AG04450 (cell line): ENCODE data around the gene ORC5. TPM values are rescaled to one million over a fixed set of nuclear protein-coding genes. Genes with fewer than 3 reads are reported as not detected.

Experiments
- CTCF ChIA-PET: fragments of 300-600, 350-600 bp; formaldehyde crosslinking; extraction: SDS; loops from one replicate; lab custom pipeline; 2022; ENCODE audit warnings: antibody characterized with exemption, inconsistent platforms; lab: Charles Lee
- POLR2A ChIA-PET: fragments of 350-600 bp; formaldehyde crosslinking; extraction: SDS; loops from one replicate; lab custom pipeline; 2021; ENCODE audit warnings: antibody characterized with exemption, inconsistent platforms; lab: Yijun Ruan, JAX
- DNase-seq: peaks from one replicate; pipeline ENCODE4 v3.0.0-alpha.2; 2011; ENCODE audit warnings: low read depth, low spot score
- H3K27ac ChIP-seq: one replicate; pipeline ENCODE4 v1.5.1; 2012; ENCODE audit warnings: low read depth, low read length, control low read depth
- H3K27me3 ChIP-seq: one replicate; pipeline ENCODE4 v1.6.0; 2012; ENCODE audit warnings: low read length; ENCODE audit not compliant: control insufficient read depth, insufficient read depth
- H3K4me3 ChIP-seq: 2 replicates; pipeline ENCODE4 v1.5.1; 2011; ENCODE audit warnings: mild to moderate bottlenecking, low read depth, low read length, control low read depth
- H3K9me3 ChIP-seq: 2 replicates; pipeline ENCODE4 v1.5.1; 2012; ENCODE audit warnings: low read length; ENCODE audit not compliant: control insufficient read depth, insufficient read depth
- CTCF ChIP-seq: IDR thresholded peaks from 2 replicates; pipeline ENCODE4 v1.5.1; 2011; ENCODE audit warnings: low read depth, low read length, control low read depth, inconsistent platforms
- polyA plus RNA-seq: library from polyadenylated mRNA; depleted of rRNA; stranded (reverse); fragments of >200 nt; gene quantifications from 2 replicates; pipeline ENCODE4 v1.2.3, GENCODE V29; 2011

Gene ORC5
- polyA plus RNA-seq, 1 experiment = 8.5 TPM

- CTCF ChIA-PET = interaction anchor here (0.7 to 1.4 kb wide), 7 partner anchors 15 to 652 kb away, joined by 3 to 5 read pairs (median 3); no protein-coding TSS in a partner anchor
- POLR2A ChIA-PET = no interaction called here
- TF ChIP-seq CTCF = no peak
- H3K9me3 ChIP-seq = 0 out of 2 replicates have a peak, but pooled peaks cover under 1% of the 10 kb centered on the region
- no peak overlapping the region for H3K4me3 ChIP-seq
- no peak for DNase-seq
- H3K27ac ChIP-seq = no peak overlapping the region
- no peaks in the 10 kb centered on the region for H3K27me3 ChIP-seq
Measured at GRCh38 chr7:104176332-104176731, 31.5 kb downstream of the ORC5 start.

- Histone ChIP-seq H3K4me3 (no peak overlapping the region), H3K9me3 (no peaks in the 10 kb centered on the region), H3K27me3 (no peaks in the 10 kb centered on the region), H3K27ac (no peak overlapping the region)
- no peak for DNase-seq
- ChIA-PET POLR2A (no interaction called here), CTCF (interaction anchor here (0.7 to 1.4 kb wide), 5 partner anchors 16 to 602 kb away, joined by 3 to 4 read pairs (median 3); no protein-coding TSS in a partner anchor)
- TF ChIP-seq CTCF = no peak
Measured at GRCh38 chr7:104175361-104175984, 32.3 kb downstream of the ORC5 start.

GRCh38 chr7:104174798-104175197 lies 33.0 kb downstream of the ORC5 start:
- Histone ChIP-seq H3K9me3 (no peaks in the 10 kb centered on the region), H3K4me3 (no peak overlapping the region), H3K27ac (no peak overlapping the region), H3K27me3 (no peaks in the 10 kb centered on the region)
- ChIA-PET POLR2A (no interaction called here), CTCF (interaction anchor here (1.6 kb wide), 1 partner anchor 26 kb away, joined by 3 read pairs; no protein-coding TSS in a partner anchor)
- no peak for TF ChIP-seq CTCF
- DNase-seq = no peak

- no peak for TF ChIP-seq CTCF
- ChIA-PET CTCF (interaction anchor here (0.8 to 1.9 kb wide), 8 partner anchors 15 to 715 kb away, joined by 3 to 30 read pairs (median 4); no protein-coding TSS in a partner anchor), POLR2A (no interaction called here)
- Histone ChIP-seq H3K9me3 (no peaks in the 10 kb centered on the region), H3K4me3 (no peak overlapping the region), H3K27ac (no peak overlapping the region), H3K27me3 (no peaks in the 10 kb centered on the region)
- no peak for DNase-seq
Measured at GRCh38 chr7:104162081-104162480, 45.7 kb downstream of the ORC5 start.

- ChIA-PET POLR2A (no interaction called here), CTCF (interaction anchor here (0.8 to 1.9 kb wide), 8 partner anchors 15 to 714 kb away, joined by 3 to 30 read pairs (median 4); no protein-coding TSS in a partner anchor)
- no peak for DNase-seq
- Histone ChIP-seq H3K4me3 (no peak overlapping the region), H3K9me3 (no peaks in the 10 kb centered on the region), H3K27ac (no peak overlapping the region), H3K27me3 (no peaks in the 10 kb centered on the region)
- TF ChIP-seq CTCF = no peak
Measured at GRCh38 chr7:104161244-104161643, 46.6 kb downstream of the ORC5 start.
